Parathyroid adenoma (tissue), 2 donors: ENCODE measurements around the gene STIM2.
"Not testable (repeated sequence)": the region's sequence is repeated elsewhere in the genome, so short reads cannot be mapped to it uniquely, and the experiment has no call there.

Experiments
- H2AFZ ChIP-seq: fragments of 300-600 bp; sonication (generic); one replicate; pipeline ENCODE4 v1.7.0; 2017; ENCODE audit warnings: antibody characterized with exemption, mild to moderate bottlenecking
- H3K27ac ChIP-seq: fragments of 300-600 bp; sonication (generic); one replicate; pipeline ENCODE4 v1.7.0; 2017
- H3K27me3 ChIP-seq: fragments of 300-600 bp; sonication (generic); one replicate; pipeline ENCODE4 v1.7.0; 2017; ENCODE audit warnings: low read length; ENCODE audit not compliant: control insufficient read depth, insufficient read depth
- H3K36me3 ChIP-seq: fragments of 300-600 bp; sonication (generic); one replicate; pipeline ENCODE4 v1.7.0; 2017; ENCODE audit warnings: low read length; ENCODE audit not compliant: control insufficient read depth, insufficient read depth
- H3K4me1 ChIP-seq: fragments of 300-600 bp; sonication (generic); one replicate; pipeline ENCODE4 v1.7.0; 2017; ENCODE audit warnings: control low read depth
- H3K4me2 ChIP-seq: fragments of 300-600 bp; sonication (generic); one replicate; pipeline ENCODE4 v1.7.0; 2017; ENCODE audit warnings: low read length
- H3K4me3 ChIP-seq: fragments of 300-600 bp; sonication (generic); one replicate; pipeline ENCODE4 v1.7.0; 2017; ENCODE audit warnings: low read depth, low read length
- H3K79me2 ChIP-seq: fragments of 300-600 bp; sonication (generic); one replicate; pipeline ENCODE4 v1.7.0; 2017; ENCODE audit warnings: control low read depth
- H3K9ac ChIP-seq: fragments of 300-600 bp; sonication (generic); one replicate; pipeline ENCODE4 v1.7.0; 2017; ENCODE audit warnings: mild to moderate bottlenecking
- H3K9me3 ChIP-seq: fragments of 300-600 bp; sonication (generic); one replicate; pipeline ENCODE4 v1.7.0; 2017; ENCODE audit warnings: low read length; ENCODE audit not compliant: control insufficient read depth
- TF ChIP-seq, protein P1 (sequence below): fragments of 300-600 bp; sonication (generic); IDR thresholded peaks from one replicate; pipeline ENCODE4 v1.7.0; 2017; ENCODE audit warnings: antibody characterized with exemption, mild to moderate bottlenecking
- donor health status: primary hyperparathyroidism.

Gene STIM2

GRCh38 chr4:27020603-27021002 is 160.0 kb downstream of the STIM2 start:
- TF ChIP-seq, protein P1, sequence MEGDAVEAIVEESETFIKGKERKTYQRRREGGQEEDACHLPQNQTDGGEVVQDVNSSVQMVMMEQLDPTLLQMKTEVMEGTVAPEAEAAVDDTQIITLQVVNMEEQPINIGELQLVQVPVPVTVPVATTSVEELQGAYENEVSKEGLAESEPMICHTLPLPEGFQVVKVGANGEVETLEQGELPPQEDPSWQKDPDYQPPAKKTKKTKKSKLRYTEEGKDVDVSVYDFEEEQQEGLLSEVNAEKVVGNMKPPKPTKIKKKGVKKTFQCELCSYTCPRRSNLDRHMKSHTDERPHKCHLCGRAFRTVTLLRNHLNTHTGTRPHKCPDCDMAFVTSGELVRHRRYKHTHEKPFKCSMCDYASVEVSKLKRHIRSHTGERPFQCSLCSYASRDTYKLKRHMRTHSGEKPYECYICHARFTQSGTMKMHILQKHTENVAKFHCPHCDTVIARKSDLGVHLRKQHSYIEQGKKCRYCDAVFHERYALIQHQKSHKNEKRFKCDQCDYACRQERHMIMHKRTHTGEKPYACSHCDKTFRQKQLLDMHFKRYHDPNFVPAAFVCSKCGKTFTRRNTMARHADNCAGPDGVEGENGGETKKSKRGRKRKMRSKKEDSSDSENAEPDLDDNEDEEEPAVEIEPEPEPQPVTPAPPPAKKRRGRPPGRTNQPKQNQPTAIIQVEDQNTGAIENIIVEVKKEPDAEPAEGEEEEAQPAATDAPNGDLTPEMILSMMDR: no peak
- Histone ChIP-seq H3K4me3 (no peak overlapping the region), H3K79me2 (no peaks in the 10 kb centered on the region), H3K4me1 (no peaks in the 10 kb centered on the region), H3K36me3 (no peaks in the 10 kb centered on the region), H2AFZ (no peak overlapping the region), H3K27me3 (no peaks in the 10 kb centered on the region), H3K4me2 (no peak overlapping the region), H3K9ac (no peak overlapping the region), H3K9me3 (no peaks in the 10 kb centered on the region), H3K27ac (no peak overlapping the region)

DNA sequence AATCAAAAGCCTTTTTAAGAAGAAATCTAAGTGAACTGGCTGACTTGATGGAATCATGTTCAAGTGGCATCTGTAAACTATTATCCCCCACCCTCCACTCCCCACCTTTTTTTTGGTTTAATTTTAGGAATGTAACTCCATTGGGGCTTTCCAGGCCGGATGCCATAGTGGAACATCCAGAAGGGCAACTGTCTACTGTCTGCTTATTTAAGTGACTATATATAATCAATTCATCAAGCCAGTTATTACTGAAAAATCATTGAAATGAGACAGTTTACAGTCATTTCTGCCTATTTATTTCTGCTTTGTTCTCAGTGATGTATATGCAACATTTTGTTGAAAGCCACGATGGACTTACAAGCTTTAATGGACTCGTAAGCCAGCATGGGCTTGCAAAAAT is 162.3 kb downstream of the STIM2 start:
- TF ChIP-seq, protein P1: no peak
- H3K4me3 ChIP-seq: no peak overlapping the region
- H3K4me1 ChIP-seq: no peaks in the 10 kb centered on the region

DNA sequence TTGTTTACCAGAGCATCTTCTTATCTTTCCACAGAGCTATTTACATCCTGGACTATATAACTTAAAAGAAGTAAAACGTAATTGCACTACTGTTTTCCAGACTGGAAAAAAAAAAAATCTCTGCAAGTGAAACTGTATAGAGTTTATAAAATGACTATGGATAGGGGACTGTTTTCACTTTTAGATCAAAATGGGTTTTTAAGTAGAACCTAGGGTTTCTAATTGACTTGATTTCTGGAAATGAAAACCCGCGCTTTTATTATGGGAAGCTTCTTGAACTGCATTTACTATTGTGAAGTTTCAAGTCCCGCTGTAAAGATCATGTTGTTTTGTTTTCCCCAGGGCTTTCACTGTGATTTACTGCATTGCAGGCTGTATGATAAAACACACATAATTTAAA is 162.7 kb downstream of the STIM2 start:
- H2AFZ ChIP-seq: no peak overlapping the region
- H3K9ac ChIP-seq: no peak overlapping the region
- H3K27ac ChIP-seq: no peak overlapping the region
- no peaks in the 10 kb centered on the region for H3K27me3 ChIP-seq
- TF ChIP-seq, protein P1: no peak
- H3K4me3 ChIP-seq: no peak overlapping the region
- H3K36me3 ChIP-seq: no peaks in the 10 kb centered on the region
- H3K4me2 ChIP-seq: no peak overlapping the region
- no peaks in the 10 kb centered on the region for H3K79me2 ChIP-seq
- no peaks in the 10 kb centered on the region for H3K4me1 ChIP-seq
- H3K9me3 ChIP-seq: no peaks in the 10 kb centered on the region

More for the DNA sequence above, 162.3 kb downstream of the STIM2 start:
- Histone ChIP-seq H3K9me3 (no peaks in the 10 kb centered on the region), H3K79me2 (no peaks in the 10 kb centered on the region), H3K27ac (no peak overlapping the region), H3K36me3 (no peaks in the 10 kb centered on the region), H3K4me2 (no peak overlapping the region), H3K27me3 (no peaks in the 10 kb centered on the region), H3K9ac (no peak overlapping the region), H2AFZ (no peak overlapping the region)

GRCh38 chr4:27024805-27025204 is 164.2 kb downstream of the STIM2 start:
- Histone ChIP-seq H3K27ac (no peak overlapping the region), H3K4me2 (no peak overlapping the region), H3K36me3 (no peaks in the 10 kb centered on the region), H3K4me3 (no peak overlapping the region), H3K4me1 (no peaks in the 10 kb centered on the region), H2AFZ (no peak overlapping the region), H3K9me3 (no peaks in the 10 kb centered on the region), H3K27me3 (no peaks in the 10 kb centered on the region), H3K9ac (no peak overlapping the region), H3K79me2 (no peaks in the 10 kb centered on the region)
- TF ChIP-seq, protein P1: no peak

- H3K27me3 ChIP-seq: no peaks in the 10 kb centered on the region
- no peaks in the 10 kb centered on the region for H3K9me3 ChIP-seq
- H3K4me1 ChIP-seq: no peaks in the 10 kb centered on the region
- H3K4me2 ChIP-seq: no peak overlapping the region
- H3K4me3 ChIP-seq: no peak overlapping the region
- H3K79me2 ChIP-seq: no peaks in the 10 kb centered on the region
- no peak overlapping the region for H3K27ac ChIP-seq
- H2AFZ ChIP-seq: no peak overlapping the region
- TF ChIP-seq, protein P1: no peak
- no peak overlapping the region for H3K9ac ChIP-seq
- no peaks in the 10 kb centered on the region for H3K36me3 ChIP-seq
These were observed 166.8 kb downstream of the STIM2 start for GRCh38 chr4:27027428-27027827.

DNA sequence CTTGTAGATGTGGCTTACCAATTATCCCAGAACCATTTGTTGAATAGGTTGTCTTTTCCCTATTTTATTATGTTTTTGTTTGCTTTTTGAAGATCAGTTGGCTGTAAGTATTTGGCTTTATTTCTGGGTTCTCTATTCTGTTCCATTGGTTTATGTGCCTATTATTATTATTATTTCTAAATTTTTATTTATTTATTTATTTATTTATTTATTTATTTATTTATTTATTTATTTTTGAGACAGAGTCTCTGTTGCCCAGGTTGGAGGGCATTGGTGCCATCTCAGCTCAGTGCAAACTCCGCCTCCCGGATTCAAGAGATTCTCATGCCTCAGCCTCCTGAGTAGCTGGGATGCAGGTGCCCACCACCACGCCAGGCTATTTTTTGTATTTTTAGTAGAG is 174.5 kb downstream of the STIM2 start:
- H3K36me3 ChIP-seq, H3K9ac ChIP-seq, H3K27me3 ChIP-seq, H3K4me2 ChIP-seq, H3K4me1 ChIP-seq, H3K79me2 ChIP-seq, H3K4me3 ChIP-seq, H3K9me3 ChIP-seq, H3K27ac ChIP-seq, H2AFZ ChIP-seq: not testable (repeated sequence)
